Chondrocyte (in vitro differentiated cells): ENCODE data around the gene TFAP2D. TPM values are rescaled to one million over a fixed set of nuclear protein-coding genes. Genes with fewer than 3 reads are reported as not detected.

Source experiments
- DNase-seq: peaks from one replicate; pipeline ENCODE4 v3.0.0; 2021; ENCODE audit warnings: mixed read lengths, low spot score
- H3K27ac Mint-ChIP-seq: one replicate; pipeline ENCODE4 v1.8.0; 2021; ENCODE audit warnings: mild to moderate bottlenecking, moderate library complexity, mixed read lengths; ENCODE audit not compliant: unreplicated experiment
- H3K27me3 Mint-ChIP-seq: 2 replicates; pipeline ENCODE4 v1.8.0; 2021; ENCODE audit warnings: low read depth, mixed read lengths
- H3K36me3 Mint-ChIP-seq: 2 replicates; pipeline ENCODE4 v1.8.0; 2021; ENCODE audit warnings: low read depth, mixed read lengths
- H3K4me1 Mint-ChIP-seq: 2 replicates; pipeline ENCODE4 v1.8.0; 2021; ENCODE audit warnings: low read depth, mild to moderate bottlenecking, mixed read lengths
- H3K4me3 Mint-ChIP-seq: one replicate; pipeline ENCODE4 v1.8.0; 2021; ENCODE audit warnings: mild to moderate bottlenecking, moderate library complexity, mixed read lengths; ENCODE audit not compliant: unreplicated experiment
- H3K9me3 Mint-ChIP-seq: 2 replicates; pipeline ENCODE4 v1.8.0; 2021; ENCODE audit warnings: low read depth, mixed read lengths
- total RNA-seq: library from RNA; stranded (reverse); gene quantifications from 3 replicates; pipeline ENCODE4 v1.2.1, GENCODE V29; 2021
- TF ChIP-seq, protein P1 (sequence below): fragments of 200-600 bp; sonication (generic); IDR thresholded peaks from 2 replicates; pipeline ENCODE4 v1.5.0; 2021; ENCODE audit warnings: antibody characterized with exemption, mild to moderate bottlenecking, moderate library complexity

Gene TFAP2D
- total RNA-seq, 1 donor from 2014 or later: not detected

DNA sequence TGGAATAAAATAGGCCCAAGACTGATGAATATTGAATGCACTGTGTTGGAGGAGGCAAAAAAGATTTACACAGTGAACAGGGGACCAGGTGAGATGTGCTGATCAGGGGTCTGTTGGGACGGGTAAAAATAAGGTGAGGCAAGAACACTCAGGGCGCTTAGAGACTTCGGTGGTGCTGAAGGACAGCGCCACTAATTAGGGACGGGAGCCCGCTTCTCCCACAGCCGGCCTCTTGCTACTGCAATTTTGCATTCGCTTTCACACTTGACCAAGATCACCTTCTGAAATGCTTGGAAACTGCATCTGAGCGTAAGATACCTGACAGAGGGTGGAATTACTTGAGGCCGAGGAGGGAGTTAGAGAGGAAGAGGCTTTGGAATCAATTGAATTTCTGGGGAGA lies 7.3 kb downstream of the TFAP2D start:
- DNase-seq: no peak
- Mint-ChIP-seq H3K4me1 (no peaks in the 10 kb centered on the region), H3K9me3 (peaks cover 11% of the 10 kb centered on the region), H3K4me3 (no peak overlapping the region), H3K27me3 (peaks cover 92% of the 10 kb centered on the region), H3K36me3 (peaks cover 3% of the 10 kb centered on the region), H3K27ac (no peak overlapping the region)
- TF ChIP-seq, protein P1, sequence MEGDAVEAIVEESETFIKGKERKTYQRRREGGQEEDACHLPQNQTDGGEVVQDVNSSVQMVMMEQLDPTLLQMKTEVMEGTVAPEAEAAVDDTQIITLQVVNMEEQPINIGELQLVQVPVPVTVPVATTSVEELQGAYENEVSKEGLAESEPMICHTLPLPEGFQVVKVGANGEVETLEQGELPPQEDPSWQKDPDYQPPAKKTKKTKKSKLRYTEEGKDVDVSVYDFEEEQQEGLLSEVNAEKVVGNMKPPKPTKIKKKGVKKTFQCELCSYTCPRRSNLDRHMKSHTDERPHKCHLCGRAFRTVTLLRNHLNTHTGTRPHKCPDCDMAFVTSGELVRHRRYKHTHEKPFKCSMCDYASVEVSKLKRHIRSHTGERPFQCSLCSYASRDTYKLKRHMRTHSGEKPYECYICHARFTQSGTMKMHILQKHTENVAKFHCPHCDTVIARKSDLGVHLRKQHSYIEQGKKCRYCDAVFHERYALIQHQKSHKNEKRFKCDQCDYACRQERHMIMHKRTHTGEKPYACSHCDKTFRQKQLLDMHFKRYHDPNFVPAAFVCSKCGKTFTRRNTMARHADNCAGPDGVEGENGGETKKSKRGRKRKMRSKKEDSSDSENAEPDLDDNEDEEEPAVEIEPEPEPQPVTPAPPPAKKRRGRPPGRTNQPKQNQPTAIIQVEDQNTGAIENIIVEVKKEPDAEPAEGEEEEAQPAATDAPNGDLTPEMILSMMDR: no peak

DNA sequence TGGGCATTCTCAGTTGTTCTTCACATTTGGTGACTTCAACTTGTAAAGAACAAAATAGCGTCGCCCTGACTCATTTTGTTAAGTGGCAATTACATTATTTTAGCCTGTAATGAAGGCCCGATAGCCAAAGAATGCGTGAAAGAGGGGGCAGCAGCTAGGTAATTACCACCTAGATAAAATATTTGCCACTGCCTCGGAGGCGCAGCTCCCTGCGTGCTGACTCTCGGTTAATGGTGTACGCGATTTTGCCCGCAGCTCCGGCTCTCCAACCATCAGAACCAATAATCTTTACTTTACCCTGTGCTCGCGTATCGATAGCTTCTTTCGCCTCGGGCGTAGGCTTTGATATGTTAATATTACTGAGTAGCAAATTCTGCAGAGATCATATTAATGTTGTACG lies 8.7 kb downstream of the TFAP2D start:
- no peaks in the 10 kb centered on the region for H3K4me1 Mint-ChIP-seq
- H3K9me3 Mint-ChIP-seq: peaks cover 11% of the 10 kb centered on the region
- no peak for DNase-seq
- no peak overlapping the region for H3K4me3 Mint-ChIP-seq
- TF ChIP-seq, protein P1: no peak
- H3K27ac Mint-ChIP-seq: no peak overlapping the region
- H3K36me3 Mint-ChIP-seq: peaks cover 3% of the 10 kb centered on the region
- H3K27me3 Mint-ChIP-seq: peaks cover 90% of the 10 kb centered on the region

DNA sequence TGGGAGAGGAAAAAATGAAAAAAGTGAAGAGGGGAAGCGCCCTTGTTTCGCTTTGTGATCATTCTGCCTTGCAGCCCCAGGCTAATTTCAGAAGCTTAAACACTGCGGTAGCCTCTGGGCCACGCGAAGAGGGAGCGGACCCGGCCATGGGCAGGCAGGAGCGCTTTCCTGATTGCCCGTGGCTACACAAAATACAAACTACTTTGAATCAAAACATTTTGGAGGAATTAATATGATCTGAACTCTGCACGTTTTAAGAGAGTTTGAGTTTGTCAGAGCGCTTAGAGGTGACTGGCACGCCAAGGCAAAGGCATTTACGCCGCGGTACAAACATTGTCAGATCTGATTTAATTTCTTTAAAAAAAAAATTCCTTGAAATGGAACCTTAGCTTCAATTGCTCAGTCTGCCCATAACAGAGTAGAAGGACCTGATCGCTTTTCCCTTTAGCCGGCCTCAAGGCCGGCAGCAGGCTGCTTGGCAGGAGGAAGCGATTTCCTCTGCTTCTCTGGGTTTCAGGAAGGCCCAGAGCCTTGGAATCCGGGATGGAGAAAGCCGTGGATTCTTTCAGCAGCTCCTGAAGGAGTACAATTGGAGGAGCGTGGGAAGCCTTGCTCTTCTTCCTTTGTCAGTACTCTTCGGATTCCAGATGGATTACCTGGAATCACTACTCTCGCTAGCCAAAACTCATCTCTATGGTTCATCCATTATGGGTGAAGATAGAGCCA lies 9.7 kb downstream of the TFAP2D start:
- no peak overlapping the region for H3K4me3 Mint-ChIP-seq
- no peak overlapping the region for H3K27ac Mint-ChIP-seq
- TF ChIP-seq, protein P1: no peak
- H3K27me3 Mint-ChIP-seq: peaks cover 85% of the 10 kb centered on the region
- H3K9me3 Mint-ChIP-seq: peaks cover 11% of the 10 kb centered on the region
- no peak for DNase-seq
- H3K36me3 Mint-ChIP-seq: peaks cover 3% of the 10 kb centered on the region
- no peaks in the 10 kb centered on the region for H3K4me1 Mint-ChIP-seq

DNA sequence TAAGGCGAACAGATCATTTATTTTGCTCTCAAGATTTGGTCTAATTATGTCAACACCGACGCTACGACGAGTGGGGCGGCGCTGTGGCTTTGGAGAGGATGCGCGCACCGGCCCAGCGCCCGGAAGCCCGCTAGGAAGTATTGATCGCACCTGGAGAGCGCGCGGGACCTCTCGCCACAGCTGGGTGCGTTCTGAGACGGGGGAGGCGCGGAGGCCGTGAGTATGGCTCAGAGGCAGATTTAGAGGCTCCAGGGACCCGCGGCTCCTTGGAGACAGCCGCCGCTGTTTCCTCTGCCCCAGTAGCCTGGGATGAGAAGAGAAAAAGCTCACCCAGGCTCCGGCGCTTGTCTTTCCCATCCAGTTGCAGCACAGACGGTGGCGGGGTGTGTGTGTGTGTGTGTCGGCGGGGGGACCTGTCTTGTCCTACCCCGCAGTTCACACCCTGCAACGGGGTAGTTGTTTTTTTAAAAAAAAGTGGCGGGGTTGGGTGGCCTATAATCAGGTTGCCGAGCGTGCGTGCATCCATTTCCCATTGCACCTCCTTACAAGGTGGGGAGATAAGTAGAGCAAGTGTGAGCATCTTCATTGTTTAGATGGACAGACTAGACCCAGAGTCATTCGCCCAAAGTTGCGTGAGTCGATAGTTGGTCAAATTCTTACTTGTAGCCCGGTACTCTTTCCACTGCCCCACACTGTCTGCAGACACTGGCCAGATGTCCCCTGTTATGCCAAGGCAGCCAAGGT lies 11.2 kb downstream of the TFAP2D start:
- Mint-ChIP-seq H3K27me3 (peaks cover 79% of the 10 kb centered on the region), H3K36me3 (peaks cover 3% of the 10 kb centered on the region), H3K9me3 (peaks cover 11% of the 10 kb centered on the region)

DNA sequence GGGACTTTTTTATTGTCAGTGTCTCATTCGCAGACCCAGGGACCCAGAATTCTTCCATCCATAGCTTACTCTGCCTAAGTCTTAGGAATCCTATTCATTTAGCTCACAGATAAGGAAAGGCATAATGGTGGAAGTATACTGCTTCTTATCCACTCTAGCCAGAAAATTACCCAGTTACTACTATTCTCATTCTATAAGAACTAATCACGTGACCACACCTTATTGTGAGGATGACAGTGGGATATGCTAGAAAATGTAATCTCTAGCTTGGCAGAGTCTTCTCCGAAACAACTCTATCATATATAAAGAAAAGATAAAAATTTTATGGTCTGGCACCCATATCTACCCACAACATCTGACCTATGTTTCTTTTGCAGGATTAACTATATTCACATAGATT lies 21.2 kb downstream of the TFAP2D start:
- H3K36me3 Mint-ChIP-seq: no peaks in the 10 kb centered on the region
- no peaks in the 10 kb centered on the region for H3K4me1 Mint-ChIP-seq
- no peak overlapping the region for H3K4me3 Mint-ChIP-seq
- DNase-seq: no peak
- H3K9me3 Mint-ChIP-seq: no peaks in the 10 kb centered on the region
- H3K27ac Mint-ChIP-seq: no peak overlapping the region
- TF ChIP-seq, protein P1: no peak
- peaks cover 17% of the 10 kb centered on the region for H3K27me3 Mint-ChIP-seq

More for the DNA sequence above, 11.2 kb downstream of the TFAP2D start:
- TF ChIP-seq, protein P1: no peak
- Mint-ChIP-seq H3K4me1 (no peaks in the 10 kb centered on the region), H3K4me3 (no peak overlapping the region), H3K27ac (no peak overlapping the region)
- DNase-seq: no peak
